Measurements from ENCODE around the gene AFF3.

AFF3 gene

DNA sequence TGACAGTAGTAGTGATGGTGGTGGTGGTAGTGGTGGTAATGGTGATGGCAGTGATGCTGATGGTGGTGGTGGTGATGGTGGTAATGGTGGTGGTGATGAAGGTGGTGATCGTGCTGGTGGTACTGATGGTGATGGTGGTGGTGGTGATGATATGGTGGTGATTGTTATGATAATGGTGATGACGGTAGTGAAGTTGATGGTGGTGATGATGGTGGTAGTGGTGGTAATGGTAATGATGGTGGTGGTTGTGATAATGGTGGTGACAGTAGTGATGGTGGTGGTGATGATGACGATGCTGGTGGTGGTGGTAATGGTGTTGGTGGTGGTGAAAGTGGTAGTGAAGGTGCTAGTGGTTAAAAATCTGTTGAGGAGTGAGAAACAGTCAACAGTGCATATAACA lies 125.6 kb downstream of the AFF3 start:
- FAIRE-seq: no peak
- DNase-seq (ENCODE audit: low spot score): no peak

- DNase-seq (ENCODE audit: low spot score) (no peak), FAIRE-seq (no peak)
Measured at GRCh38 chr2:100015849-100016248, 126.5 kb downstream of the AFF3 start.

DNA sequence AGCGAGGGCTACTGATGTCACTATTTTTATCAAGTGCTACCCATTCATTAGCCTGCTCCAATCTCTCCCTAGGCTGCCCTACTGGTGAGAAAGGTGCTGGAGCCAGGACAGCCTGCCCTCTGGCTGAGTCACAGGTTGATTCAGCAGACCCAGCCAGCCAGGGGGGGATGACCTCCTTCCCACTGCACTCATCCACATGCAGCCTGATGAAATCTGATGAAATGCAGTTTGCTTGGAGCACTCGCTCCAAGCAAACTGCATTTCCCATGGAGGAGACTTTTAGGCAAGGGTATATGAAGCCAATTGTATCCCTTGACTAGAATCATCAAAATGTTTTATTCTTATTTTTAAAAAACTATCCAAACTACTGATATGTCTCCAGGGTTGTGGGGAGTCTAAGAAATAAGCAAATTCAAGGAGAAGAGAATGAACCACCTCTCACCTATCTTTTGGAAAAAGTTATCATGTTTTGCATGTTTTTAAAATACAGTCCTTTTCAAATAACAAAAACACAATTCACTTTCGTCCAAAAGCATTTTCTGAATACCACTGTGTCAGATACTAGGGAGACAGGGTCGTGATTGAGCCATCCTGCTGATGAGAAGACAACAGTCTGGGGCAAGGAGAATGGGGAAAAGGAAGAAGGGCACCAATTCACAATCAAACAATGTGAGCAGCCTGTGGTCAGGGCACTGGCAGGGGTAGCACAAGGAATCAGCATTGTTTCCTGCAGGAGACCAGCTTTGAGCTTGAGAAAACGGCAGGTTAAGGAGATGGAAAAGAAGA lies 128.3 kb downstream of the AFF3 start:
- DNase-seq (ENCODE audit: low spot score): peak; percentile 90
- peak; percentile 95 for FAIRE-seq

DNA sequence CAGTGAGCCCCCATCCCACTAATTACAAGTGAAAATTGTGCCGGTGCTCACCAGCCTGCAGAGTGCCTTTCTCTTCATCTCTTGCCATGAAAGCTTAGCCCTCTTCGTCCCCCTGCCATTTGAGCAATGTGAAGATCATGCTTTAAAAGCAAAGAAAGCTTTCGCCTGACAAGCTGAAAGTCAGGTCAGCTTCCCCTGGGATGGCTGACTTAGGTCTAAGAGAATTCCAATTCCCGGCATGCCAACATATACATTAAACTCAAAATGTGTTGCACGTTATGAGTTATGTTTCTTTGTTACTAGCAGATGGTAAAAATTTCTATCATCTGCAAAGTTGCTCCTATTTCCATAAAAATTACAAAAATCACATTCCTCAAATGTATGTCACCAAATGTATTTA lies 129.8 kb downstream of the AFF3 start:
- FAIRE-seq: no peak
- no peak for DNase-seq (ENCODE audit: low spot score)

- peak; percentile 22 for FAIRE-seq
- peak; percentile 63 for DNase-seq (ENCODE audit: low spot score)
Measured at GRCh38 chr2:100011272-100011731, 131.1 kb downstream of the AFF3 start.

DNA sequence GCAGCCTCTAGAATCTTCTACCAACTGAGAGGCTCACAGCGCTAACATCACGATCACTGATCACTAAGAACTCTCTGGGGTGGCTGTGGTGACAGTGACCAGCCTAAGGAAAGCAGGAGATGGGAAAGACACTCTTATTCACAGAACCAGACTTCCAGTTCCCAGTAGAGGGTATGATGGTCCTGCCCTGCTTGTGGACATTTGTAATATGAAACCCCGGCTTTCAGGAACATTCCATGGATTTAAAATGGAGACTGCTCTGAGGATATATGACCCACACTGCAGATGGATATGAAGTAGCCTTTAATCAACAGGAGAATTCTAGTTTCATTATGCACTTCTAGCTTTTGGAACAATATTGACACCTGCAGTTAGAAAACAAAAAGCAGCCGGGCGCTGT lies 131.8 kb downstream of the AFF3 start:
- FAIRE-seq (no peak), DNase-seq (ENCODE audit: low spot score) (no peak)

DNA sequence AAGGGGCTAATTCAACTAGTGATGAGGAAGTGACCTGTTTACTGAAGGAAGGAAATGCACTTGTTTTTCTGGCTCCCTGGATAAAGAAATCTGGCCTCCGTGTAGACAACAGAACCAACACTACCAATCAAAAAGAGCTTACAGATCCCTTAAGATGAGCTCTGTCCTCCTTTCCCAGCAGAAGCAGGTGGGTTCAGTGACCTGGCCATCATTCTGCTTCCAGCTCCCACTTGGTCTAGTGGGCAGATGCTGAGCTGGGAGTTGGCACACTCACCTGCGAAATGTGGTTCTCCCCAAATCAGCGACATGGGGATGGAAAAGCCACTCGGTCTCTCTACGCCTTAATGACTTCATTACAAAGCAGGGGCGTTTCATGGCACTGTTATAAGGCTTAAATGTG lies 132.6 kb downstream of the AFF3 start:
- DNase-seq (ENCODE audit: low spot score) (no peak), FAIRE-seq (no peak)

DNA sequence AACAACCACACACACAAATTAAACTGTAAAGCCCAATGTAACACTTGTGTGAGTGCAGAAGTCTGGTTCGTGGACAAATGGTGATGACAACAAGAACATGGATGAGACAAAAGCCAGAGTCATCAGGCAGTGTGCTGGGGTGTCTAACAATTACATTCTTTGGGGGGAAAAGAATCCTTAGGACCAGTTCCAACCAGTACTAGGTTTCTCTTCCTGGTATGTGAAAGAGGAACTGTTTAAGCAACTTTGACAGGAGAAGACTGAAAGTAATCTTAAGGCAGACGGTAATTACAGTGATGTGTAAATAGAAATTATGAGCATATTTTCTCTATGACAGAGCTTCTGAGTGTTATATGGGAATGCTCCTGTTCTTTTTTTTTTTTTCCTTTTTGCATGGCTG lies 133.4 kb downstream of the AFF3 start:
- no peak for DNase-seq (ENCODE audit: low spot score)
- no peak for FAIRE-seq

- FAIRE-seq: no peak
- no peak for DNase-seq (ENCODE audit: low spot score)
Measured at GRCh38 chr2:100006516-100006915, 135.9 kb downstream of the AFF3 start.

DNA sequence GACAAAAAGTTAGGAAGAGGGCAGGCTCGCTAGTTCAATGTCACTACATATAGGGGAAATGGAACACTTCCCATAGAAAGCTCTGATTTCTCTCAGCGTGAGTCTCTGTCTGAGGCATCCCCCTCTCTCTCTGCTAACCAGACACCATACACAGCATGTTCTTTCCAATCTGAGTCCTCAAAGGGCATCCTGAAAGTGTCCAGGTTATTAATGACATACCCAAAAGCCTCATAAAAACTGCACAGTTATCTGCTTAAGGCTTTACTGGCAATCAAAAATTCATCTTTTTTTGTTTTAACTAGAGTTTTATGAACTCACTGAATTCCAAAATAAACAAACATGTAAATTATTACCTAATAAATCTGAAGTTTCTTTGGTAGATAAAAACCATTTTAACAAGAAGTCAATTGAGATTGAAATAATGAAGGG lies 137.4 kb downstream of the AFF3 start:
- FAIRE-seq (no peak), DNase-seq (ENCODE audit: low spot score) (no peak)

DNA sequence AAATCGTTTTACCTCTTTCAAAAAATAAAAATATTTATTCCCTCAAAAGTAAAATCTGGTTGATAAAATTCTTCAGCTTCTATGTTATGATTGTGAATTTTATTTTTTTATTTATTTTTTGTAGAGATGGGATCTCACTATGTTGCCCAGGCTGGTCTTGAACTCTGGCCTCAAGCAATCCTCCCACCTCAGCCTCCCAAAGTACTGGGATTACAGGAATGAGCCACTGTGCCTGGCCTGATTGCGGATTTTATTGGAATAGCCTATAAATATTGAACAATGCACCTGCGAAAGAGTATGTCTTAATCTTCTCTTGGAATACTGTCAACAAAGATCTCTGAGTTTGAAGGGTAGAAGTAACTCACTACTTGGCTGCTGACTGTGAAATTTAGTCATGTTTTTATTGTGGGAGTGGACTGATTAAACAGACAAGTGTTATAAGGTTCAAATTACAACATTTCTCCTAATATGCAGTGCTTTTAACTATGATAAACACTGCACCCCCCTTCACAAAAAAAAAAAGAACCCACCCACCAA lies 138.0 kb downstream of the AFF3 start:
- FAIRE-seq: no peak
- DNase-seq (ENCODE audit: low spot score): no peak

DNA sequence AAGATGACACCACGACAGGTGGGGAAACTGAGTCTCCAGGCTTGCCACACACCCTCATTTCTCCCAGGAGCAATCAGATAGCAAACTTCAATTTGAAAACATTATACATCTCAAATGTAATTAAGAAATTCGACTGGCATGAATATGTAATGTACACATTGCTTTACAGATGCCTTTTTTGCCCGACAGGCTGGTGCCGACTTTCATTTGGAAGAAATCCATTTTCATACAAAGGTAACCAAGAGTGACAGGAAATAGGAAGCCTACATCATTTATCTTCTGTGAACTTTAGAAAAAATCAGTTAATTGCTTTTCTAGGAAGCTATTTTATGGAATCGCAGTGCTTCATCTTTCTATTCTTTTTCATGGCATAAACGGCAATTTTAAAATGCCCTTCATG lies 140.3 kb downstream of the AFF3 start:
- no peak for DNase-seq (ENCODE audit: low spot score)
- FAIRE-seq: no peak

DNA sequence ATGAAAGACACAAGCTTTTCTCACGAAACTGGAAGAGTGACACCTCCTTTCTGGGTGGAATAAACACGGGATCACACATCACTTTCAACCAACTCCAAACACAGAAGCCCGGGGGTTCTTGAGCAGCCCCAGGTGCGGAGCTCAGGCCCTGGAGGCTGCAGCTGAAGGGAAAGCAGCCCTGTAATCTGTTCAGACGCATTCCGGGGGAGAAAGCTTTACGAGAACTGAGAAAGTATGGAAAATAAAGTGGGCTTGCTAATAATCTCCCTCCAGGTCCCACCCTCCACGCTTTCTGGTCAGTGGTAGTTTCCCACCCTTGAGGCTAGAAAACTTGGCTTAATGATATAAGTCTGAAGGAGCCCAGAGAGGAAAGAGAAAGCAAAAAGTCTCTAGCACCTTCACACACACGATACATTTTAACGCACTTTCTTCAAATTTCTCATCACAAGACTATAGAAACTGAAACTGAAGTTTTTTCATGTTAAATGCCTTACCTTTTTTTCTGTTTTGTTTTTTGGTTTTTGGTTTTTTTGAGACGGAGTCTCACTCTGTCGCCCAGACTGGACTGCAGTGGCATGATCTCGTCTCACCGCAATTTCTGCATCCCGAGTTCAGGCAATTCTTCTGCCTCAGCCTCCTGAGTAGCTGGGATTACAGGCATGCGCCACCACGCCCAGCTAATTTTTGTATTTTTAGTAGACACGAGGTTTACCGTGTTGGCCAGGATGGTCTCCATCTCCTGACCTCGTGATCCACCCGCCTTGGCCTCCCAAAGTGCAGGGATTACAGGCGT lies 141.3 kb downstream of the AFF3 start:
- no peak for FAIRE-seq
- no peak for DNase-seq (ENCODE audit: low spot score)

DNA sequence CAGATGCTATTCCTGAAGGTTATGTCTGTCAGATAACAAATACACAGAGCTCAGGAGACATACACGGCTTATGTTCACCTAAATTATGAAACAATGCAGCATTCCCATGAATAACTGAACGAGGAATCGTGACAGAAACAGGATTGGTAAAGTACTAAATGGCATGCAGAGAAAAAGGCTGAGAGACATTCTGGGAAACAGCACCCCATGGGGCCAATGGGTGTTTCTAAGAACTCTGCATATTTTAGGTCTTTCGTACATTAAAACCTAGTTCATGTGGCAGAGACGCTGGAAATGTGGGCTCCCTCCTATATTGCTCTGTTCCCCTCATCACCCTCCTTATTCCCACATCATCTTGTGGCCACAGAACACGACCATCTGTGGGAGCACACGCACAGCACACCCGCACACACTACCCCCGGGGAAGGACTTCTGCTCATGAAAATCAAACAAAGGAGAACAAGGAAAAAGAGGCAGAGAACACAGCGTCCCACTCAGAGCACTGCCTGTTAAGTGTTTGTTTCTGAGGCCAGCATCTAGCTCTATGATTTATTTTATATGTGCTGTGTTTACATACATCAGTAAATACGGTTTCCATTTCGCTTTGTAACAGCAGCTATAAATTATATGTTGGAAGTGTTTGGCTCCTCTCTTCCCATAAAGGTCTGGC lies 143.6 kb downstream of the AFF3 start:
- FAIRE-seq (no peak), DNase-seq (ENCODE audit: low spot score) (no peak)

GRCh38 chr2:99989905-99990304 lies 152.5 kb downstream of the AFF3 start:
- no peak for FAIRE-seq

GRCh38 chr2:99988599-99988998 lies 153.8 kb downstream of the AFF3 start:
- FAIRE-seq (no peak), DNase-seq (ENCODE audit: low spot score) (no peak)

More at GRCh38 chr2:99989905-99990304, 152.5 kb downstream of the AFF3 start:
- DNase-seq (ENCODE audit: low spot score): no peak

DNA sequence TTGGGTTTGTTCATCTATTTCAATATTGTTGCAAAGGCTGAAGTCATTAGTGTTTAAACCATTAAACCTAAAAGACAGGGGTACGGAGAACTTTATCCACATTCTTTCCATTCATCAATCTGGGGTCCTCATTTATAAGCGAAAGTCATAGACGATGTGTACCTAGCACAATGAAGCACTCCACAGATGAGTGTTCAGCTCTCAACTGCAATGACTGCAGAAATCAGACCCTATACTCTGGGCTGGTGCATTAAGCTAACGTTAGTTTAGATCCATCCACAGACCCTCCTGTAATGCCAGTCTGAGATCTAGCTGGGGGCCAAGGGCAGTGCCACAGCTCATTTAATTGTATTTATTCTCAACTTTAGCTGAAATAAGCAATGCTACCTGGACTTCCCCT lies 155.2 kb downstream of the AFF3 start:
- FAIRE-seq (no peak), DNase-seq (ENCODE audit: low spot score) (no peak)

DNA sequence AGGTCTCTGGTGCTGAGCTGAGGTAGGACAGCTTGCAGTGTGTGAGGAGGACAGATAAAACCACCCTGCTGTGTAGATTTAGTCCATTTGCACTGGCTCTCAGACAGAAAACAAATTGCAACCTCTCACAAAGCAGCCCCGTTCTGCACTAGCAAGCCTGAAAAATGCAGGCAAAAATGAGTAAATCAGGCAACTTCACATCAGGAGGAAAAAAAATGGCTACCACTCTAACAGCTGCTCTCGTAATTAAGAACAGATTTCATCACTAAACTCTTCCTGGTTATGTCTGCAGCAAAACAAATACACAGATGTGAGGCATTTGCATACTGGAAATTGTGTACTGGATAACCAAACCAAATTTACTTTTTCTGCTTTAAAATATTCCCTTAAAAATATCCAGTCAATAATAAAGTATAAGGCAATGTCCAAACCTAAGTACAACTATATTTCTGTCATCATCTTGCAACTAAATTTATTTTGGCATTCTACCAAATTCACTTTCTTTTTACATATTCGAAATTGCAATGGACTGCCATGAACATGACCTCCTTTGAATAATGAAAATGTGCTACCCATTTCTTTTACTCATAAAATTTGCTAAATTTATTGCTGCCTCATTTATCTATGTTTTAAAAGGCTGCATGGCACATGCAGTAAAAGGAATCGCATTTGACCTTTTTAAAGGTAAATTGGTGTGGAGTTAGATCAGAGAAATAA lies 157.4 kb downstream of the AFF3 start:
- DNase-seq (ENCODE audit: low spot score) (no peak), FAIRE-seq (no peak)

GRCh38 chr2:99982744-99983143 lies 159.6 kb downstream of the AFF3 start:
- no peak for FAIRE-seq
- DNase-seq (ENCODE audit: low spot score): no peak

DNA sequence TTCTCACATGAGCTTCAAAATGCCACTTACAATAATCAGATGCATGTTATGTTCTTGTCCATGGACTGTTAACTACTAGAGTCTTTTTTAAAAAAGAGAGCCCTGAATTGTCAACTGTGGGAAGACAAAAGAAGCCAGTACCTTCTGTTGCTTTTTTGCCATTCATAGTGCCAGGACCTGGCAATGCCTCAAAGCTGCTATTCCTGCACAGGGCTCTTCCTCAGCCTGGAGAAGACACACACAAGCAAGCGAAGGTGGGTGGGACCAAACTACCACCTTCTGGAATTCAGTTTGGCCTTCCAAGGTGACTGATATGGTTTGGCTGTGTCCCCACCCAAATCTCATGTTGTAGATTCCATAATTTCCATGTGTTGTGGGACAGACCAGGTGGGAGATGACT lies 160.6 kb downstream of the AFF3 start:
- DNase-seq (ENCODE audit: low spot score) (no peak), FAIRE-seq (no peak)

- no peak for DNase-seq (ENCODE audit: low spot score)
- FAIRE-seq: no peak
Measured at GRCh38 chr2:99980176-99980575, 162.2 kb downstream of the AFF3 start.
